Measurements from ENCODE around the gene OLA1. TPM values are rescaled to one million over a fixed set of nuclear protein-coding genes. Genes with fewer than 3 reads are reported as not detected.

Gene OLA1
- total and polyA plus RNA-seq, 2 donors (not counting 1 experiment from before 2014, with no cell fraction given): 13.9 to 47.7 TPM

GRCh38 chr2:174059178-174059883, 189.0 kb downstream of the OLA1 start:
- Histone ChIP-seq H3K4me1 (ENCODE audit: control insufficient read depth in 2 of 2, insufficient read depth in 2 of 2, low read length in 2 of 2) (no peaks in the 10 kb centered on the region), H2AFZ (ENCODE audit: insufficient read depth, low read depth, low read length, poor library complexity, severe bottlenecking) (no peak overlapping the region), H3K4me2 (replicated peaks; ENCODE audit: low read depth, low read length, poor library complexity, severe bottlenecking) (no peak overlapping the region), H4K20me1 (ENCODE audit: control insufficient read depth, insufficient read depth, low read length, poor library complexity, severe bottlenecking) (no peaks in the 10 kb centered on the region), H3K79me2 (ENCODE audit: control insufficient read depth, insufficient read depth, low read length) (no peaks in the 10 kb centered on the region), H3K9me3 (ENCODE audit: control extremely low read depth in 1 of 3, control insufficient read depth in 2 of 3, insufficient read depth in 1 of 3, low read length in 2 of 3) (peaks cover 0 to 6% (median 0%) of the 10 kb centered on the region in 3 donors), H3K4me3 (ENCODE audit: control extremely low read depth in 1 of 5, extremely low read depth in 1 of 5, insufficient read depth in 1 of 5, low read depth in 2 of 5, low read length in 4 of 5) (no peak overlapping the region), H3K9ac (ENCODE audit: low read length) (no peak overlapping the region), H3K36me3 (replicated peaks in 1 of 2; ENCODE audit: control extremely low read depth in 1 of 2, control insufficient read depth in 1 of 2, extremely low read depth in 1 of 2, insufficient read depth in 2 of 2, low read length in 1 of 2) (no peaks in the 10 kb centered on the region), H3K27ac (ENCODE audit: low read length in 2 of 2) (no peak overlapping the region), H3K27me3 (replicated peaks in 1 of 4; ENCODE audit: control extremely low read depth in 1 of 4, control insufficient read depth in 3 of 4, insufficient read depth in 4 of 4, low read length in 3 of 4) (peaks cover 0 to 5% (median 0%) of the 10 kb centered on the region in 4 experiments)
- Mint-ChIP-seq H3K27me3 (peaks cover 18% of the 10 kb centered on the region), H3K4me1 (peaks cover 7% of the 10 kb centered on the region), H3K9me3 (ENCODE audit: insufficient read depth) (no peaks in the 10 kb centered on the region), H3K27ac (no peak overlapping the region), H3K4me3 (no peak overlapping the region)
- ChIA-PET POLR2A (no interaction called here), CTCF (no interaction called here)
- intact Hi-C loops (cut with micrococcal nuclease): no loop called here
- no peak for DNase-seq
- TF ChIP-seq EZH2 (IDR thresholded peaks at IDR 0.05; ENCODE audit: borderline replicate concordance, insufficient read depth, low read depth, low read length, poor library complexity, severe bottlenecking): no peak
- no peak for TF ChIP-seq CTCF (IDR thresholded peaks at IDR 0.05)
- 30% methylated on average over 4 of the region's 6 CpGs for WGBS (ENCODE audit: insufficient coverage)
- no peak for ATAC-seq (ENCODE audit: low read depth)

GRCh38 chr2:174058456-174058855, 189.9 kb downstream of the OLA1 start:
- Histone ChIP-seq H3K9ac (ENCODE audit: low read length) (no peak overlapping the region), H3K27ac (ENCODE audit: low read length in 2 of 2) (no peak overlapping the region), H2AFZ (ENCODE audit: insufficient read depth, low read depth, low read length, poor library complexity, severe bottlenecking) (no peak overlapping the region), H3K79me2 (ENCODE audit: control insufficient read depth, insufficient read depth, low read length) (no peaks in the 10 kb centered on the region), H3K4me3 (ENCODE audit: control extremely low read depth in 1 of 5, extremely low read depth in 1 of 5, insufficient read depth in 1 of 5, low read depth in 2 of 5, low read length in 4 of 5) (no peak overlapping the region), H4K20me1 (ENCODE audit: control insufficient read depth, insufficient read depth, low read length, poor library complexity, severe bottlenecking) (no peaks in the 10 kb centered on the region), H3K27me3 (replicated peaks in 1 of 4; ENCODE audit: control extremely low read depth in 1 of 4, control insufficient read depth in 3 of 4, insufficient read depth in 4 of 4, low read length in 3 of 4) (peaks cover 0 to 5% (median 0%) of the 10 kb centered on the region in 4 experiments), H3K4me2 (replicated peaks; ENCODE audit: low read depth, low read length, poor library complexity, severe bottlenecking) (no peak overlapping the region), H3K4me1 (ENCODE audit: control insufficient read depth in 2 of 2, insufficient read depth in 2 of 2, low read length in 2 of 2) (no peaks in the 10 kb centered on the region), H3K36me3 (replicated peaks in 1 of 2; ENCODE audit: control extremely low read depth in 1 of 2, control insufficient read depth in 1 of 2, extremely low read depth in 1 of 2, insufficient read depth in 2 of 2, low read length in 1 of 2) (no peaks in the 10 kb centered on the region), H3K9me3 (ENCODE audit: control extremely low read depth in 1 of 3, control insufficient read depth in 2 of 3, insufficient read depth in 1 of 3, low read length in 2 of 3) (peaks cover 0 to 6% (median 0%) of the 10 kb centered on the region in 3 donors)
- ATAC-seq (ENCODE audit: low read depth): no peak
- Mint-ChIP-seq H3K4me1 (peaks cover 7% of the 10 kb centered on the region), H3K4me3 (no peak overlapping the region), H3K9me3 (ENCODE audit: insufficient read depth) (no peaks in the 10 kb centered on the region), H3K27me3 (peaks cover 15% of the 10 kb centered on the region), H3K27ac (no peak overlapping the region)
- no peak for TF ChIP-seq EZH2 (IDR thresholded peaks at IDR 0.05; ENCODE audit: borderline replicate concordance, insufficient read depth, low read depth, low read length, poor library complexity, severe bottlenecking)
- no peak for TF ChIP-seq CTCF (IDR thresholded peaks at IDR 0.05)
- ChIA-PET POLR2A (interaction anchor here (0.6 kb wide), 1 partner anchor 95 kb away, joined by 3 read pairs; no protein-coding TSS in a partner anchor), CTCF (no interaction called here)
- no CpG with 5 or more reads among the region's 1 CpG for WGBS (ENCODE audit: insufficient coverage)
- no peak for DNase-seq
- intact Hi-C loops (cut with micrococcal nuclease): no loop called here

Measured in B cell (primary cell).